HG02884 (cell line): ENCODE results near the gene BRF1.
"Not testable (repeated sequence)": the region's sequence is repeated elsewhere in the genome, so short reads cannot be mapped to it uniquely, and the experiment has no call there.

Experiments used
- ATAC-seq: cut with Tn5 transposase; IDR thresholded peaks from one replicate; pipeline ENCODE4 v1.9.1; 2021; ENCODE audit warnings: mild to moderate bottlenecking, moderate library complexity; ENCODE audit not compliant: unreplicated experiment

The BRF1 gene

GRCh38 chr14:105294142-105294597 is 6.6 kb downstream of the BRF1 start:
- no peak for ATAC-seq

GRCh38 chr14:105292826-105293711 is 7.7 kb downstream of the BRF1 start:
- no peak for ATAC-seq

- ATAC-seq: no peak
Observed at GRCh38 chr14:105290621-105291346, 10.0 kb downstream of the BRF1 start.

- ATAC-seq: not testable (repeated sequence)
Observed at GRCh38 chr14:105288936-105289335, 11.9 kb downstream of the BRF1 start.

- ATAC-seq: no peak
Observed at GRCh38 chr14:105287249-105288102, 13.3 kb downstream of the BRF1 start.

GRCh38 chr14:105286759-105287144 is 14.0 kb downstream of the BRF1 start:
- ATAC-seq: no peak

GRCh38 chr14:105285174-105285573 is 15.6 kb downstream of the BRF1 start:
- ATAC-seq: no peak

- ATAC-seq: no peak
Observed at GRCh38 chr14:105283899-105284298, 16.9 kb downstream of the BRF1 start.

- ATAC-seq: no peak
Observed at GRCh38 chr14:105283028-105283427, 17.8 kb downstream of the BRF1 start.

- ATAC-seq: no peak
Observed at GRCh38 chr14:105282098-105282725, 18.6 kb downstream of the BRF1 start.

GRCh38 chr14:105281371-105282097 is 19.3 kb downstream of the BRF1 start:
- ATAC-seq: no peak

GRCh38 chr14:105280525-105280924 is 20.3 kb downstream of the BRF1 start:
- ATAC-seq: no peak

- no peak for ATAC-seq
Observed at GRCh38 chr14:105279642-105280361, 21.0 kb downstream of the BRF1 start.

GRCh38 chr14:105277448-105277847 is 23.4 kb downstream of the BRF1 start:
- not testable (repeated sequence) for ATAC-seq

GRCh38 chr14:105275267-105275946 is 25.4 kb downstream of the BRF1 start:
- no peak for ATAC-seq

GRCh38 chr14:105274637-105275036 is 26.2 kb downstream of the BRF1 start:
- no peak for ATAC-seq

- ATAC-seq: no peak
Observed at GRCh38 chr14:105273062-105273461, 27.7 kb downstream of the BRF1 start.

GRCh38 chr14:105272623-105273022 is 28.2 kb downstream of the BRF1 start:
- ATAC-seq: no peak
